ENCODE results near the gene MAST3. TPM values are rescaled to one million over a fixed set of nuclear protein-coding genes. Genes with fewer than 3 reads are reported as not detected.

MAST3 gene
- total and polyA plus RNA-seq, 2 of the 13 experiments (the other 11 are each of a cell fraction or from before 2014, with no cell fraction given) = 4.1 to 4.6 TPM

DNA sequence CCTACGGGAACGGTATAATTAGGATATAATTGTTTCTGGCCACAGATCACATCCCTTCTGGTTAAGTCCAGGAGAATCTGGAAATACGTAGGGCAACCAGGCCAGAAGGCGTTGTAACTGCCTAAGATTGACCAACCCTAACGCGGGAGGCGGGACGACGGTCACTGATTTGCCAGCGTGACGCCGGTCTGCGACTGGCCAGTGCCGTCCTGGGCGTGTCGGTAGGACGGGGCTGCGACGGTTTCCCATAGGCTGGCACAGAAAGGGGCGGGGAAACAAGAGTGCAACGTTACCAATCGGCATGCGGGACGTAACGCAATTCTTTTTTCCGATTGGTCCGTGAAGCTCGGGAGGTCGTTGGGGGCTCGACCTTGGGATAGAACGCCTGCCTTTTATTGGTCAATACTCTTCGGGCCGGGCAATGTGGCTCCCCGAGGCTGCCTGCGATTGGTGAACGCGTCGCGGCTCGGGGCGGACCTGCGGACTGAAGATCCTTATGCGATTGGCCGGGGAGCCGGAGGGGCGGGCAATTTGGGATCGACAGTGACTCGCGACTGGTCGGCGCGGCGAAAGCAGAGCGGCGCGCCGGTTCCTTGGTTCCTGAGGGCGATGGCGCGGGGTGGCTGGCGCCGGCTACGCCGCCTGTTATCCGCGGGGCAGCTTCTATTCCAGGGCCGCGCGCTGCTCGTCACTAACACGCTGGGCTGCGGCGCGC, 95.3 kb downstream of the MAST3 start, which contains the start of gene MPV17L2 (continued):
- TF ChIP-seq, protein P1, sequence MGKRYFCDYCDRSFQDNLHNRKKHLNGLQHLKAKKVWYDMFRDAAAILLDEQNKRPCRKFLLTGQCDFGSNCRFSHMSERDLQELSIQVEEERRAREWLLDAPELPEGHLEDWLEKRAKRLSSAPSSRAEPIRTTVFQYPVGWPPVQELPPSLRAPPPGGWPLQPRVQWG (CRISPR knock-in tag; IDR thresholded peaks at IDR 0.05; ENCODE audit: borderline replicate concordance, low read depth) = no peak
- peak; percentile 74 for TF ChIP-seq CEBPG (CRISPR knock-in tag; IDR thresholded peaks at IDR 0.05)
- TF ChIP-seq, protein P2, sequence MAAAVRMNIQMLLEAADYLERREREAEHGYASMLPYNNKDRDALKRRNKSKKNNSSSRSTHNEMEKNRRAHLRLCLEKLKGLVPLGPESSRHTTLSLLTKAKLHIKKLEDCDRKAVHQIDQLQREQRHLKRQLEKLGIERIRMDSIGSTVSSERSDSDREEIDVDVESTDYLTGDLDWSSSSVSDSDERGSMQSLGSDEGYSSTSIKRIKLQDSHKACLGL (CRISPR knock-in tag; IDR thresholded peaks at IDR 0.05) = peak; percentile 74; the same call in 1 of the 2 replicates
- TF ChIP-seq IKZF1 (IDR thresholded peaks at IDR 0.05) = no peak
- TF ChIP-seq RARA (CRISPR knock-in tag; IDR thresholded peaks at IDR 0.05) = peak; percentile 7; the same call in 1 of the 2 replicates
- peak; percentile 29; the same call in 1 of the 2 replicates for TF ChIP-seq MXD4 (CRISPR knock-in tag; IDR thresholded peaks at IDR 0.05)
- peak; percentile 94 for TF ChIP-seq RFX5 (IDR thresholded peaks at IDR 0.05; ENCODE audit: low read depth, low read length)
- TF ChIP-seq, protein P3, sequence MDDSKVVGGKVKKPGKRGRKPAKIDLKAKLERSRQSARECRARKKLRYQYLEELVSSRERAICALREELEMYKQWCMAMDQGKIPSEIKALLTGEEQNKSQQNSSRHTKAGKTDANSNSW (CRISPR knock-in tag; IDR thresholded peaks at IDR 0.05; ENCODE audit: borderline replicate concordance) = no peak
- TF ChIP-seq, protein P4, sequence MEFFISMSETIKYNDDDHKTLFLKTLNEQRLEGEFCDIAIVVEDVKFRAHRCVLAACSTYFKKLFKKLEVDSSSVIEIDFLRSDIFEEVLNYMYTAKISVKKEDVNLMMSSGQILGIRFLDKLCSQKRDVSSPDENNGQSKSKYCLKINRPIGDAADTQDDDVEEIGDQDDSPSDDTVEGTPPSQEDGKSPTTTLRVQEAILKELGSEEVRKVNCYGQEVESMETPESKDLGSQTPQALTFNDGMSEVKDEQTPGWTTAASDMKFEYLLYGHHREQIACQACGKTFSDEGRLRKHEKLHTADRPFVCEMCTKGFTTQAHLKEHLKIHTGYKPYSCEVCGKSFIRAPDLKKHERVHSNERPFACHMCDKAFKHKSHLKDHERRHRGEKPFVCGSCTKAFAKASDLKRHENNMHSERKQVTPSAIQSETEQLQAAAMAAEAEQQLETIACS (CRISPR knock-in tag; IDR thresholded peaks at IDR 0.05) = no peak; the same call in 1 of the 2 replicates
- no peak for TF ChIP-seq ZNF530 (CRISPR knock-in tag; IDR thresholded peaks at IDR 0.05; ENCODE audit: low read depth)
- no peak for TF ChIP-seq ZNF143 (CRISPR knock-in tag; IDR thresholded peaks at IDR 0.05)
- TF ChIP-seq ZNF841 (CRISPR knock-in tag; IDR thresholded peaks at IDR 0.05; ENCODE audit: borderline replicate concordance) = no peak
- TF ChIP-seq, protein P5, sequence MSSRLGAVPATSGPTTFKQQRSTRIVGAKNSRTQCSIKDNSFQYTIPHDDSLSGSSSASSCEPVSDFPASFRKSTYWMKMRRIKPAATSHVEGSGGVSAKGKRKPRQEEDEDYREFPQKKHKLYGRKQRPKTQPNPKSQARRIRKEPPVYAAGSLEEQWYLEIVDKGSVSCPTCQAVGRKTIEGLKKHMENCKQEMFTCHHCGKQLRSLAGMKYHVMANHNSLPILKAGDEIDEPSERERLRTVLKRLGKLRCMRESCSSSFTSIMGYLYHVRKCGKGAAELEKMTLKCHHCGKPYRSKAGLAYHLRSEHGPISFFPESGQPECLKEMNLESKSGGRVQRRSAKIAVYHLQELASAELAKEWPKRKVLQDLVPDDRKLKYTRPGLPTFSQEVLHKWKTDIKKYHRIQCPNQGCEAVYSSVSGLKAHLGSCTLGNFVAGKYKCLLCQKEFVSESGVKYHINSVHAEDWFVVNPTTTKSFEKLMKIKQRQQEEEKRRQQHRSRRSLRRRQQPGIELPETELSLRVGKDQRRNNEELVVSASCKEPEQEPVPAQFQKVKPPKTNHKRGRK (CRISPR knock-in tag; IDR thresholded peaks at IDR 0.05) = no peak
- TF ChIP-seq, protein P6, sequence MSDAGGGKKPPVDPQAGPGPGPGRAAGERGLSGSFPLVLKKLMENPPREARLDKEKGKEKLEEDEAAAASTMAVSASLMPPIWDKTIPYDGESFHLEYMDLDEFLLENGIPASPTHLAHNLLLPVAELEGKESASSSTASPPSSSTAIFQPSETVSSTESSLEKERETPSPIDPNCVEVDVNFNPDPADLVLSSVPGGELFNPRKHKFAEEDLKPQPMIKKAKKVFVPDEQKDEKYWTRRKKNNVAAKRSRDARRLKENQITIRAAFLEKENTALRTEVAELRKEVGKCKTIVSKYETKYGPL (CRISPR knock-in tag; IDR thresholded peaks at IDR 0.05) = no peak
- TF ChIP-seq, protein P7, sequence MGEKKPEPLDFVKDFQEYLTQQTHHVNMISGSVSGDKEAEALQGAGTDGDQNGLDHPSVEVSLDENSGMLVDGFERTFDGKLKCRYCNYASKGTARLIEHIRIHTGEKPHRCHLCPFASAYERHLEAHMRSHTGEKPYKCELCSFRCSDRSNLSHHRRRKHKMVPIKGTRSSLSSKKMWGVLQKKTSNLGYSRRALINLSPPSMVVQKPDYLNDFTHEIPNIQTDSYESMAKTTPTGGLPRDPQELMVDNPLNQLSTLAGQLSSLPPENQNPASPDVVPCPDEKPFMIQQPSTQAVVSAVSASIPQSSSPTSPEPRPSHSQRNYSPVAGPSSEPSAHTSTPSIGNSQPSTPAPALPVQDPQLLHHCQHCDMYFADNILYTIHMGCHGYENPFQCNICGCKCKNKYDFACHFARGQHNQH (CRISPR knock-in tag; IDR thresholded peaks at IDR 0.05) = no peak
- TF ChIP-seq, protein P8, sequence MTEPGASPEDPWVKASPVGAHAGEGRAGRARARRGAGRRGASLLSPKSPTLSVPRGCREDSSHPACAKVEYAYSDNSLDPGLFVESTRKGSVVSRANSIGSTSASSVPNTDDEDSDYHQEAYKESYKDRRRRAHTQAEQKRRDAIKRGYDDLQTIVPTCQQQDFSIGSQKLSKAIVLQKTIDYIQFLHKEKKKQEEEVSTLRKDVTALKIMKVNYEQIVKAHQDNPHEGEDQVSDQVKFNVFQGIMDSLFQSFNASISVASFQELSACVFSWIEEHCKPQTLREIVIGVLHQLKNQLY (CRISPR knock-in tag; IDR thresholded peaks at IDR 0.05) = no peak
- TF ChIP-seq ZNF33B (CRISPR knock-in tag; IDR thresholded peaks at IDR 0.05) = no peak
- TF ChIP-seq ASH2L (IDR thresholded peaks at IDR 0.05; ENCODE audit: insufficient read length, low read depth, low read length) = peak; percentile 21
- TF ChIP-seq SOX5 (CRISPR knock-in tag; IDR thresholded peaks at IDR 0.05; ENCODE audit: borderline replicate concordance) = no peak
- no peak for TF ChIP-seq EP300 (IDR thresholded peaks at IDR 0.05; ENCODE audit: low read depth in 2 of 2, low read length in 2 of 2)
- TF ChIP-seq EP300 (CRISPR knock-in tag; IDR thresholded peaks at IDR 0.05; ENCODE audit: borderline replicate concordance) = no peak
- TF ChIP-seq ZNF761 (CRISPR knock-in tag; conservative IDR thresholded peaks at IDR 0.05) = no peak
- TF ChIP-seq NFIB (CRISPR knock-in tag; IDR thresholded peaks at IDR 0.05; ENCODE audit: borderline replicate concordance) = no peak
- TF ChIP-seq ZNF543 (CRISPR knock-in tag; IDR thresholded peaks at IDR 0.05) = no peak
- no peak for TF ChIP-seq NFATC3 (CRISPR knock-in tag; IDR thresholded peaks at IDR 0.05)

Data from HepG2 (cell line).